GM12878 (cell line): ENCODE results near the gene NTN1. TPM values are rescaled to one million over a fixed set of nuclear protein-coding genes. Genes with fewer than 3 reads are reported as not detected.

ENCODE experiments used
- ATAC-seq: fragments of 200-7000 bp; cut with Tn5 transposase; 3 replicates; pipeline ENCODE4 v1.9.1; 2020; ENCODE audit warnings: mild to moderate bottlenecking, moderate library complexity
- BruUV-seq: library from RNA; stranded (reverse); fragments of 400-500 nt; replicated peaks from 2 replicates; lab custom pipeline; 2021; lab: Mats Ljungman, UMichigan
- CTCF ChIA-PET: fragments of 300-600 bp; sonication (Branson Sonifier 250); formaldehyde crosslinking; extraction: SDS; loops from one replicate; lab custom pipeline; 2021; ENCODE audit warnings: inconsistent platforms; lab: Yijun Ruan, JAX
- POLR2A ChIA-PET: fragments of 350-600 bp; formaldehyde crosslinking; extraction: SDS; loops from one replicate; lab custom pipeline; 2021; ENCODE audit warnings: inconsistent platforms; lab: Charles Lee
- RAD21 ChIA-PET: fragments of 300-600 bp; sonication (Branson Sonifier 250); formaldehyde crosslinking; loops from one replicate; lab custom pipeline; 2023; ENCODE audit warnings: antibody characterized with exemption; ENCODE audit not compliant: unreplicated experiment; lab: Charles Lee
- SMC1A ChIA-PET: fragments of 300-600 bp; sonication (Branson Sonifier 250); formaldehyde crosslinking; loops from one replicate; lab custom pipeline; 2023; ENCODE audit not compliant: unreplicated experiment, uncharacterized antibody; lab: Charles Lee
- DNase-seq: peaks from one replicate; pipeline ENCODE4 v3.0.0-alpha.2; 2011; ENCODE audit warnings: low read depth, low spot score
- FAIRE-seq: peaks from 3 replicates; lab custom pipeline; 2011; peaks lifted over from hg19 to GRCh38; lab: Jason Lieb, UNC
- H2AFZ ChIP-seq: 2 replicates; pipeline ENCODE4 v1.6.0; 2011; ENCODE audit warnings: low read depth, low read length, control low read depth; ENCODE audit not compliant: control insufficient read depth
- H3K27ac ChIP-seq: 2 replicates; pipeline ENCODE4 v1.5.1; 2011; ENCODE audit warnings: control low read depth; ENCODE audit not compliant: control insufficient read depth, insufficient read depth
- H3K27me3 ChIP-seq, 2 experiments: replicated peaks in 1 of 2; 2 replicates each; pipeline versions ENCODE4 v1.6.0 to v1.6.1; 2011; ENCODE audit warnings: low read length in 1 of 2; ENCODE audit not compliant: control insufficient read depth in 2 of 2, insufficient read depth in 2 of 2
- H3K36me3 ChIP-seq, 2 experiments: 2 replicates each; pipeline ENCODE4 v1.5.1; 2011; ENCODE audit warnings: low read length in 1 of 2; ENCODE audit not compliant: control insufficient read depth in 2 of 2, insufficient read depth in 2 of 2
- H3K4me1 ChIP-seq: 2 replicates; pipeline ENCODE4 v1.6.1; 2011; ENCODE audit warnings: mild to moderate bottlenecking, low read length, moderate library complexity, mixed read lengths; ENCODE audit not compliant: control insufficient read depth, insufficient read depth
- H3K4me2 ChIP-seq: 2 replicates; pipeline ENCODE4 v1.6.0; 2011; ENCODE audit warnings: control low read depth; ENCODE audit not compliant: control insufficient read depth, insufficient read depth
- H3K4me3 ChIP-seq: fragments of 200-600 bp; sonication (generic); 2 replicates; pipeline ENCODE4 v1.5.1; 2016
- H3K79me2 ChIP-seq: 2 replicates; pipeline ENCODE4 v1.6.0; 2011; ENCODE audit warnings: low read length; ENCODE audit not compliant: control insufficient read depth, insufficient read depth
- H3K9ac ChIP-seq: 2 replicates; pipeline ENCODE4 v1.8.0; 2011; ENCODE audit warnings: low read length, control low read depth, mixed read lengths; ENCODE audit not compliant: control insufficient read depth, insufficient read depth
- H3K9me3 ChIP-seq: replicated peaks from 3 replicates; pipeline ENCODE4 v1.5.1; 2011; ENCODE audit warnings: mild to moderate bottlenecking, low read length; ENCODE audit not compliant: control insufficient read depth, insufficient read depth
- H4K20me1 ChIP-seq: 2 replicates; pipeline ENCODE4 v1.6.0; 2011; ENCODE audit not compliant: control insufficient read depth, insufficient read depth
- DPF2 ChIP-seq: fragments of 450-650 bp; IDR thresholded peaks from 2 replicates; pipeline ENCODE4 v1.6.1; 2017; ENCODE audit warnings: mild to moderate bottlenecking
- EZH2 ChIP-seq: IDR thresholded peaks from 2 replicates; pipeline ENCODE4 v1.6.1; 2012; ENCODE audit warnings: low read depth, mild to moderate bottlenecking, control low read depth, inconsistent platforms, low read length, borderline replicate concordance; ENCODE audit not compliant: control insufficient read depth
- FOXM1 ChIP-seq: IDR thresholded peaks from 2 replicates; pipeline ENCODE4 v1.6.1; 2012; ENCODE audit warnings: low read depth, mild to moderate bottlenecking, inconsistent platforms, low read length, moderate library complexity
- MTA3 ChIP-seq: IDR thresholded peaks from 2 replicates; pipeline ENCODE4 v1.6.1; 2012; ENCODE audit warnings: low read length, inconsistent platforms, borderline replicate concordance
- NFYB ChIP-seq: IDR thresholded peaks from 2 replicates; pipeline ENCODE4 v1.6.1; 2011; ENCODE audit warnings: low read depth, mild to moderate bottlenecking, low read length, improper control_type of control experiment, moderate library complexity; ENCODE audit not compliant: insufficient read depth
- NR2F1 ChIP-seq: fragments of 450-650 bp; conservative IDR thresholded peaks from 2 replicates; pipeline ENCODE4 v1.6.1; 2017; ENCODE audit warnings: mild to moderate bottlenecking
- PAX5 ChIP-seq: IDR thresholded peaks from 2 replicates; pipeline ENCODE4 v1.6.1; 2011; ENCODE audit warnings: low read depth, low read length, borderline replicate concordance
- POU2F2 ChIP-seq: IDR thresholded peaks from 3 replicates; pipeline ENCODE4 v1.6.1; 2011; ENCODE audit warnings: low read depth, mild to moderate bottlenecking, low read length, borderline replicate concordance
- SIN3A ChIP-seq: IDR thresholded peaks from 2 replicates; pipeline ENCODE4 v1.6.1; 2012; ENCODE audit warnings: low read depth, low read length, improper control_type of control experiment
- SP1 ChIP-seq: IDR thresholded peaks from one replicate; pipeline ENCODE4 v1.6.1; 2011; ENCODE audit warnings: low read depth, low read length
- SREBF1 ChIP-seq: IDR thresholded peaks from 2 replicates; pipeline ENCODE4 v1.6.1; 2012; ENCODE audit warnings: mild to moderate bottlenecking, low read length
- YY1 ChIP-seq: IDR thresholded peaks from 2 replicates; pipeline ENCODE4 v1.6.1; 2011; ENCODE audit warnings: low read depth, mild to moderate bottlenecking, low read length
- WGBS: methylation state at CpG from one replicate; pipeline ENCODE4 v1.1.6; 2016; ENCODE audit warnings: low lambda C conversion rate; ENCODE audit not compliant: insufficient replicate concordance, insufficient coverage; ENCODE audit errors: missing lambda C conversion rate; 5-methylcytosine and 5-hydroxymethylcytosine counted together
- in situ Hi-C: fragments of 300-500 bp; cut with MboI; formaldehyde crosslinking; loops from 9 replicates; pipeline ENCODE4 v1.14.3; 2018; ENCODE audit warnings: mixed read lengths
- intact Hi-C: fragments of 100-400 bp; cut with micrococcal nuclease; formaldehyde crosslinking; loops from one replicate; pipeline ENCODE4 v1.14.2; 2022; ENCODE audit not compliant: unreplicated experiment
- polyA plus RNA-seq, 11 experiments: library from polyadenylated mRNA; depleted of rRNA in 4 of 11; unstranded in 6 of 11; stranded (reverse) in 5 of 11; fragments of >200 nt; fragmentation: Nextera tagmentation in 4 of 11; fragmentation: Illumina TruSeq in 1 of 11; extraction: Ambion mirVana in 4 of 11; extraction: Trizol in 1 of 11; gene quantifications; 1 replicate in 1 of 11; 2 replicates in 10 of 11; pipeline versions ENCODE4 v1.2.1 to v1.2.3, GENCODE V29; 2011 to 2016; ENCODE audit warnings: inconsistent platforms in 2 of 11, missing spikeins in 2 of 11, low read depth in 1 of 11
- total RNA-seq, 4 experiments: library from RNA; depleted of rRNA in 3 of 4; stranded (reverse); fragments of >200 nt in 3 of 4; fragmentation: Illumina TruSeq in 1 of 4; extraction: Trizol in 1 of 4; gene quantifications; 2 replicates each; pipeline versions ENCODE4 v1.2.1 to v1.2.3, GENCODE V29; 2013 to 2021
- TF ChIP-seq, protein P1 (sequence below): fragments of 450-650 bp; IDR thresholded peaks from 2 replicates; pipeline ENCODE4 v1.6.1; 2017; ENCODE audit warnings: antibody characterized with exemption, mild to moderate bottlenecking, moderate library complexity
- TF ChIP-seq, protein P2 (sequence below): fragments of 450-650 bp; formaldehyde crosslinking; IDR thresholded peaks from 2 replicates; pipeline ENCODE4 v1.4.0; 2020; ENCODE audit warnings: mild to moderate bottlenecking, moderate library complexity

Gene NTN1
- total and polyA plus RNA-seq, 10 of the 15 experiments (the other 5 are each of a cell fraction or from before 2014, with no cell fraction given) = 0.02 to 0.89 (median 0.35) TPM

DNA sequence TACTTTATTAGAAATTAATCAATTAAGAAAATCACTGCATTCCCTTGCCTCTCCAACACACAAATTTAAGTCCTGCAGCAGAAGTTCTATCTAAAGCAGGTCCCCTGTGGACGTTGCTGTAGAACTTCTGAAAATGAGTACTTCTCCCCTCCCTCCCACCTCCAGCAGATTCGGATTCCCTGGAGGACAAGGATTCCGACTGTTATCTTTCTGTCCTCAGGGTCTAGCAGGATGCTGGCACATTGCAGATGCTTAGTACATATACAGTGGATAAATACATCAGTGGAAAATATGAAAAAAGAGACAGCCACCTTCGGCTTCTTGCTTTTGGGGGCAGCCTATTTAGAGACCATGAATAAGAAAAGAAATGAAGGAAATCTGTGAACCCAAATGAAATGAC lies 32.1 kb downstream of the NTN1 start (continued):
- no peak for TF ChIP-seq DPF2
- no peak for TF ChIP-seq PAX5

DNA sequence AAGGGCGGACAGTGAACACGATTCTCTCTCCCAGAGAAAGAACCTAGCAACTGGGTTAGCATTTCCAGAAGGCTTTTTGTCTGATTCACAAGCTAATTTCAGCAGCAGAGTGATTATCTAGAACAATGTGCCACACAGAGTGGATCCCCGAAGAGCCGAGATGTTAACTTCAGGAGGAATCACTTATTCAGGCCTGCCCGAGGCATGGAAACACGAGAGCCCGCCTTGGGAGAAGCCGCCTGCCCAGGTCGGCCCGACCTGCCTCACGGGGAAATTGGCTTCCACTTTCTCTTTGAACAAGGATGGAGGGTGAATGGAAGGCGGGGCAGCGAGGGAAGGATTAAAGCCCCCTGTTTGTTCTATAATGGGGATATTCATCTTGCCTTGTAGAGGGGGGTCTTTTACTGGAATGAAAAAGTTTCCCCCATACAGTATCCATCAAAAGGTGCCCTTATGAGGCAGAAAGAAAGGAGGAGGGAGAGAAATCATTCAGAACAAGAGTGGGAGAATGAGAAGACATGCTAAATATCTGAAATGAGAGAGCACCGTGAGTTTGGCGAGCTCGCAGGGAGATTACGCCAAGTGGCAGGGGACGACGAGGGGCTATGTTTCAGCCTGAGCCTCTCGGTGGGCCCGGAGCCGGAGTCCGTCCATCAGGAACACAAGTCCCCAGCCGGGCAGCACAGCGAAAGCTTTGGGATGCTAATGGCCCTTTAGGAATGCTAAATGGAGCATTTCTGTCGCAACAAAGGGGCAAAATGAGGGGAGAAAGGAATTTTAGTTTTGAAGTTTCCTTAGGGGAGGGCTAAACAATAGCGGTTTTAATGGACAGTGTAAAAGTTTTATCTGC lies 33.0 kb downstream of the NTN1 start:
- Histone ChIP-seq H3K79me2 (no peaks in the 10 kb centered on the region), H3K4me3 (no peak overlapping the region), H3K4me1 (no peaks in the 10 kb centered on the region), H3K36me3 (no peaks in the 10 kb centered on the region), H3K9ac (no peak overlapping the region), H4K20me1 (no peaks in the 10 kb centered on the region), H3K4me2 (no peak overlapping the region), H3K27me3 (no peaks in the 10 kb centered on the region; a peak in 1 of 4 replicates), H3K27ac (no peak overlapping the region), H2AFZ (no peak overlapping the region), H3K9me3 (no peaks in the 10 kb centered on the region)
- ChIA-PET SMC1A (no interaction called here), POLR2A (no interaction called here), RAD21 (no interaction called here), CTCF (interaction anchor here (0.7 kb wide), 1 partner anchor 344 kb away, joined by 3 read pairs; no protein-coding TSS in a partner anchor)
- no peak for DNase-seq
- no TSS peak for BruUV-seq
- no peak for ATAC-seq
- in situ Hi-C loops = no loop called here
- TF ChIP-seq, protein P1, sequence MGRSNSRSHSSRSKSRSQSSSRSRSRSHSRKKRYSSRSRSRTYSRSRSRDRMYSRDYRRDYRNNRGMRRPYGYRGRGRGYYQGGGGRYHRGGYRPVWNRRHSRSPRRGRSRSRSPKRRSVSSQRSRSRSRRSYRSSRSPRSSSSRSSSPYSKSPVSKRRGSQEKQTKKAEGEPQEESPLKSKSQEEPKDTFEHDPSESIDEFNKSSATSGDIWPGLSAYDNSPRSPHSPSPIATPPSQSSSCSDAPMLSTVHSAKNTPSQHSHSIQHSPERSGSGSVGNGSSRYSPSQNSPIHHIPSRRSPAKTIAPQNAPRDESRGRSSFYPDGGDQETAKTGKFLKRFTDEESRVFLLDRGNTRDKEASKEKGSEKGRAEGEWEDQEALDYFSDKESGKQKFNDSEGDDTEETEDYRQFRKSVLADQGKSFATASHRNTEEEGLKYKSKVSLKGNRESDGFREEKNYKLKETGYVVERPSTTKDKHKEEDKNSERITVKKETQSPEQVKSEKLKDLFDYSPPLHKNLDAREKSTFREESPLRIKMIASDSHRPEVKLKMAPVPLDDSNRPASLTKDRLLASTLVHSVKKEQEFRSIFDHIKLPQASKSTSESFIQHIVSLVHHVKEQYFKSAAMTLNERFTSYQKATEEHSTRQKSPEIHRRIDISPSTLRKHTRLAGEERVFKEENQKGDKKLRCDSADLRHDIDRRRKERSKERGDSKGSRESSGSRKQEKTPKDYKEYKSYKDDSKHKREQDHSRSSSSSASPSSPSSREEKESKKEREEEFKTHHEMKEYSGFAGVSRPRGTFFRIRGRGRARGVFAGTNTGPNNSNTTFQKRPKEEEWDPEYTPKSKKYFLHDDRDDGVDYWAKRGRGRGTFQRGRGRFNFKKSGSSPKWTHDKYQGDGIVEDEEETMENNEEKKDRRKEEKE = no peak
- TF ChIP-seq EZH2 (no peak), SP1 (no peak), NFYB (no peak), NR2F1 (no peak), FOXM1 (no peak), MTA3 (no peak), YY1 (no peak), SIN3A (no peak), SREBF1 (no peak), POU2F2 (no peak)
- TF ChIP-seq, protein P2, sequence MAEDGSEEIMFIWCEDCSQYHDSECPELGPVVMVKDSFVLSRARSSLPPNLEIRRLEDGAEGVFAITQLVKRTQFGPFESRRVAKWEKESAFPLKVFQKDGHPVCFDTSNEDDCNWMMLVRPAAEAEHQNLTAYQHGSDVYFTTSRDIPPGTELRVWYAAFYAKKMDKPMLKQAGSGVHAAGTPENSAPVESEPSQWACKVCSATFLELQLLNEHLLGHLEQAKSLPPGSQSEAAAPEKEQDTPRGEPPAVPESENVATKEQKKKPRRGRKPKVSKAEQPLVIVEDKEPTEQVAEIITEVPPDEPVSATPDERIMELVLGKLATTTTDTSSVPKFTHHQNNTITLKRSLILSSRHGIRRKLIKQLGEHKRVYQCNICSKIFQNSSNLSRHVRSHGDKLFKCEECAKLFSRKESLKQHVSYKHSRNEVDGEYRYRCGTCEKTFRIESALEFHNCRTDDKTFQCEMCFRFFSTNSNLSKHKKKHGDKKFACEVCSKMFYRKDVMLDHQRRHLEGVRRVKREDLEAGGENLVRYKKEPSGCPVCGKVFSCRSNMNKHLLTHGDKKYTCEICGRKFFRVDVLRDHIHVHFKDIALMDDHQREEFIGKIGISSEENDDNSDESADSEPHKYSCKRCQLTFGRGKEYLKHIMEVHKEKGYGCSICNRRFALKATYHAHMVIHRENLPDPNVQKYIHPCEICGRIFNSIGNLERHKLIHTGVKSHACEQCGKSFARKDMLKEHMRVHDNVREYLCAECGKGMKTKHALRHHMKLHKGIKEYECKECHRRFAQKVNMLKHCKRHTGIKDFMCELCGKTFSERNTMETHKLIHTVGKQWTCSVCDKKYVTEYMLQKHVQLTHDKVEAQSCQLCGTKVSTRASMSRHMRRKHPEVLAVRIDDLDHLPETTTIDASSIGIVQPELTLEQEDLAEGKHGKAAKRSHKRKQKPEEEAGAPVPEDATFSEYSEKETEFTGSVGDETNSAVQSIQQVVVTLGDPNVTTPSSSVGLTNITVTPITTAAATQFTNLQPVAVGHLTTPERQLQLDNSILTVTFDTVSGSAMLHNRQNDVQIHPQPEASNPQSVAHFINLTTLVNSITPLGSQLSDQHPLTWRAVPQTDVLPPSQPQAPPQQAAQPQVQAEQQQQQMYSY (CRISPR knock-in tag) = no peak
- WGBS = 56% methylated on average over 27 of the region's 27 CpGs
- no peak for FAIRE-seq
- intact Hi-C loops = no loop called here
